ENCODE measurements around the gene C1QTNF3.

C1QTNF3 gene

DNA sequence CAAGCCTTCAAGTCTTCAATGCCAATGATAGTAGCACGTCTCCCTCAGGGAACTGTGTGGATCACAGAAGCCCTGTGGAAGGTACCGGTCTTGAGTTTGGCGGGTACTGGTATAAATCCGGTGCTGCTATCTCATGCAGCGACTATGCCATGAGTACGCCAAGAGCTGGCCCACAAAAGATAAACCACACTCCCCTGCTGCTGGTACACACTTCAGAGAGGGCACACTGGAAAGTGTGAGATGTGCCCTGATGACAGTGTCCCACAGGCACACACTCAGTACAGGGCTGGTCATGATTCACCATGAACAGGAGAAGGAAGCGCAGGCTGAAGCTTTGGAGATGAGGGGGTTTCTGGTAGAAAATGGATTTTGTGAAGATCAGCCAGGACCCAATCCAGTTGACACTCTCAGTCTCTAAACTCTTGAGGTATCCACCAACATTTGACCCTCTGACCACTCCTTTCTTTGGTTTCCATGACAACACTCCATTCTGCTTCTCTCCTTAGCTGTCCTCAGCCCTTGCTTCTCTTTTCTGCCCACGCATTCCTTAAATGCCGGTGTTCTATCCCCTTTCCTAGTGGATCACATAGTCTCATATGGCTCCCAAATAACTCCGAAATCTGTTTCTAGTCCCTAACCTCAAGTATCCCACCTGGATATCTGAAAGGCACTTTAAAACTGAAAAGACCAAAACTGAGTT lies 40.2 kb downstream of the C1QTNF3 start:
- no peaks in the 10 kb centered on the region for H3K27me3 Mint-ChIP-seq
- peaks cover 18% of the 10 kb centered on the region for H3K36me3 Mint-ChIP-seq
- H3K9me3 Mint-ChIP-seq, result no peaks in the 10 kb centered on the region
- H3K4me1 Mint-ChIP-seq, result peaks cover 9% of the 10 kb centered on the region
- ATAC-seq, result no peak
- H3K27ac Mint-ChIP-seq, result no peak overlapping the region
- no peak overlapping the region for H3K4me3 Mint-ChIP-seq

- no peaks in the 10 kb centered on the region for H3K27me3 Mint-ChIP-seq
- no peaks in the 10 kb centered on the region for H3K9me3 Mint-ChIP-seq
- peaks cover 25% of the 10 kb centered on the region for H3K36me3 Mint-ChIP-seq
- peaks cover 6% of the 10 kb centered on the region for H3K4me1 Mint-ChIP-seq
- no peak overlapping the region for H3K27ac Mint-ChIP-seq
- ATAC-seq, result no peak
- H3K4me3 Mint-ChIP-seq, result no peak overlapping the region
Observed at GRCh38 chr5:34001241-34001841, 41.7 kb downstream of the C1QTNF3 start.

GRCh38 chr5:33999978-34000377 lies 43.0 kb downstream of the C1QTNF3 start:
- Mint-ChIP-seq H3K4me3 (no peak overlapping the region), H3K27ac (no peak overlapping the region), H3K27me3 (no peaks in the 10 kb centered on the region), H3K4me1 (peaks cover 6% of the 10 kb centered on the region), H3K9me3 (no peaks in the 10 kb centered on the region), H3K36me3 (peaks cover 37% of the 10 kb centered on the region)
- ATAC-seq, result no peak

GRCh38 chr5:33997331-33997983 lies 45.6 kb downstream of the C1QTNF3 start:
- ATAC-seq, result no peak
- Mint-ChIP-seq H3K36me3 (peaks cover 33% of the 10 kb centered on the region), H3K9me3 (no peaks in the 10 kb centered on the region), H3K4me3 (no peak overlapping the region), H3K27me3 (no peaks in the 10 kb centered on the region), H3K27ac (no peak overlapping the region), H3K4me1 (peaks cover 6% of the 10 kb centered on the region)

DNA sequence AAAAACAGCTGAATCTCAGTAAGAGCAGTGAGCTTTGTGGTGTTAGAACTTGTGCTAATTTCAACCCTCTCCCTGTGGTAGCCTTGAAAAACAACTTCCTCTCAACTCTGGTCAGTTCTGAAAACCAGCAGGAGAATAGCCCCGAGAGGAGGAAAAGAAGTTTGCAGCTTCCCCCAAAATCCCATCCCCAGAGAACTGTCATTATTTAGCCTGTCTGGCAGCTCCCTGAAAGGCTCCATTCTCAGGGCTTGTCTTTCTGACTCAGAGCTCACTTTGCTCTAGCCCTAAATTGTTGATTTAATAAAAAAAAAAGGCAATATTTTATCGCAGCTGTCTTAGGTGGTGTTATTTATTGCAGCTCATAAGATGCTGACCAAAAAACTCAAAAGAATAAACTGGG lies 47.1 kb downstream of the C1QTNF3 start:
- Mint-ChIP-seq H3K4me3 (no peak overlapping the region), H3K27me3 (no peaks in the 10 kb centered on the region), H3K36me3 (peaks cover 31% of the 10 kb centered on the region), H3K9me3 (no peaks in the 10 kb centered on the region), H3K27ac (no peak overlapping the region), H3K4me1 (peaks cover 6% of the 10 kb centered on the region)
- ATAC-seq, result no peak

DNA sequence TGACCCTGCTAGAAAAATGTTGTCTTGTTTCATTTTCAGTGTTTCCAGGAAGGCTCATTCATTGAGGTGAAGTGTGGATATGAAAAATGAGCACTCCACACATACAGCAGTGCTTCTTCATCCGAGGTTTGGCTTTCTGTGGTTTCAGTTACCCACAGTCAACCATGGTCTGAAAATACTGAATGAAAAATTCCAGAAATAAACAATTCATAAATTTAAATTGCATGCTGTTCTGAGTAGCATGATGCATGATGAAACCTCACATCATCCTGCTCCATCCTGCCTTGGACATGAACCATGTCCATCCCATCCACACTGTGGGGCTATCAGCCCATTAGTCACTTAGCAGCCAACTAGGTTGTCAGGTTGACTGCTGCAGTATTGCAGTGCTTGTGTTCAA lies 48.2 kb downstream of the C1QTNF3 start:
- no peaks in the 10 kb centered on the region for H3K9me3 Mint-ChIP-seq
- no peak overlapping the region for H3K4me3 Mint-ChIP-seq
- no peaks in the 10 kb centered on the region for H3K27me3 Mint-ChIP-seq
- H3K4me1 Mint-ChIP-seq, result peaks cover 6% of the 10 kb centered on the region
- H3K36me3 Mint-ChIP-seq, result peaks cover 31% of the 10 kb centered on the region
- ATAC-seq, result no peak
- no peak overlapping the region for H3K27ac Mint-ChIP-seq

DNA sequence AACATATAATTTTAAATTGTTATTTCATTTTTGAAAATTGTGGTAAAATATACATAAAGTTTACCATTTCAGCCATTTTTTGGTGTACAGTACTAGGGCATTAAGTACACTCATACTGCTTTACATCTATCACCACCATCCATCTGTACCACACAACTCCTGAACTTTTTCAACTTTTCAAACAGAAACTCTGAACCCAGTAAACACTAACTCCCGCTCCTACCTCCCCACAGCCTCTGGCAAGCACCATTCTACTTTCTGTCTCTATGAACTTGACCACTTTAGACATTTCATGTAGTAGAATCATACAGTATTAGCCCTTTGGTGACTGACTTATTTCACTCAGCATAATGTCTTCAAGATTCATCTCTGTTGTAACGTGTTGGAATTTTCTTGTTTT lies 50.1 kb downstream of the C1QTNF3 start:
- peaks cover 48% of the 10 kb centered on the region for H3K36me3 Mint-ChIP-seq
- ATAC-seq, result no peak
- peaks cover 6% of the 10 kb centered on the region for H3K4me1 Mint-ChIP-seq
- no peak overlapping the region for H3K4me3 Mint-ChIP-seq
- H3K9me3 Mint-ChIP-seq, result no peaks in the 10 kb centered on the region
- H3K27me3 Mint-ChIP-seq, result no peaks in the 10 kb centered on the region
- H3K27ac Mint-ChIP-seq, result no peak overlapping the region

- H3K27ac Mint-ChIP-seq, result no peak overlapping the region
- ATAC-seq, result no peak
- H3K9me3 Mint-ChIP-seq, result no peaks in the 10 kb centered on the region
- no peaks in the 10 kb centered on the region for H3K4me1 Mint-ChIP-seq
- no peaks in the 10 kb centered on the region for H3K27me3 Mint-ChIP-seq
- H3K36me3 Mint-ChIP-seq, result peaks cover 18% of the 10 kb centered on the region
- H3K4me3 Mint-ChIP-seq, result no peak overlapping the region
Observed at GRCh38 chr5:33985447-33985846, 57.6 kb downstream of the C1QTNF3 start.

- Mint-ChIP-seq H3K36me3 (peaks cover 18% of the 10 kb centered on the region), H3K27ac (no peak within 1 kb of the TSS), H3K9me3 (no peaks in the 10 kb centered on the region), H3K27me3 (no peaks in the 10 kb centered on the region), H3K4me1 (no peaks in the 10 kb centered on the region), H3K4me3 (no peak within 1 kb of the TSS)
- no peak for ATAC-seq
Observed at GRCh38 chr5:33984671-33985124, 58.3 kb downstream of the C1QTNF3 start, which contains the start of gene SLC45A2. TSS of gene SLC45A2 (minus strand) at chr5:33984693. CDS start at chr5:33984583, 110 bp downstream.

- no peaks in the 10 kb centered on the region for H3K27me3 Mint-ChIP-seq
- H3K9me3 Mint-ChIP-seq, result no peaks in the 10 kb centered on the region
- H3K36me3 Mint-ChIP-seq, result peaks cover 14% of the 10 kb centered on the region
- no peak for ATAC-seq
- no peaks in the 10 kb centered on the region for H3K4me1 Mint-ChIP-seq
- H3K4me3 Mint-ChIP-seq, result no peak overlapping the region
- no peak overlapping the region for H3K27ac Mint-ChIP-seq
Observed at GRCh38 chr5:33984178-33984577, 58.8 kb downstream of the C1QTNF3 start.

- no peaks in the 10 kb centered on the region for H3K9me3 Mint-ChIP-seq
- no peak for ATAC-seq
- no peak overlapping the region for H3K4me3 Mint-ChIP-seq
- H3K27ac Mint-ChIP-seq, result no peak overlapping the region
- no peaks in the 10 kb centered on the region for H3K4me1 Mint-ChIP-seq
- peaks cover 4% of the 10 kb centered on the region for H3K36me3 Mint-ChIP-seq
- H3K27me3 Mint-ChIP-seq, result no peaks in the 10 kb centered on the region
Observed at GRCh38 chr5:33981408-33982162, 61.4 kb downstream of the C1QTNF3 start.

GRCh38 chr5:33980030-33980429 lies 63.0 kb downstream of the C1QTNF3 start:
- Mint-ChIP-seq H3K27me3 (no peaks in the 10 kb centered on the region), H3K36me3 (peaks cover 4% of the 10 kb centered on the region), H3K4me1 (no peaks in the 10 kb centered on the region), H3K27ac (no peak overlapping the region), H3K4me3 (no peak overlapping the region), H3K9me3 (no peaks in the 10 kb centered on the region)
- no peak for ATAC-seq

GRCh38 chr5:33978306-33978705 lies 64.7 kb downstream of the C1QTNF3 start:
- no peaks in the 10 kb centered on the region for H3K4me1 Mint-ChIP-seq
- no peak overlapping the region for H3K4me3 Mint-ChIP-seq
- no peaks in the 10 kb centered on the region for H3K27me3 Mint-ChIP-seq
- H3K27ac Mint-ChIP-seq, result no peak overlapping the region
- H3K9me3 Mint-ChIP-seq, result no peaks in the 10 kb centered on the region
- H3K36me3 Mint-ChIP-seq, result peaks cover 4% of the 10 kb centered on the region
- ATAC-seq, result no peak

DNA sequence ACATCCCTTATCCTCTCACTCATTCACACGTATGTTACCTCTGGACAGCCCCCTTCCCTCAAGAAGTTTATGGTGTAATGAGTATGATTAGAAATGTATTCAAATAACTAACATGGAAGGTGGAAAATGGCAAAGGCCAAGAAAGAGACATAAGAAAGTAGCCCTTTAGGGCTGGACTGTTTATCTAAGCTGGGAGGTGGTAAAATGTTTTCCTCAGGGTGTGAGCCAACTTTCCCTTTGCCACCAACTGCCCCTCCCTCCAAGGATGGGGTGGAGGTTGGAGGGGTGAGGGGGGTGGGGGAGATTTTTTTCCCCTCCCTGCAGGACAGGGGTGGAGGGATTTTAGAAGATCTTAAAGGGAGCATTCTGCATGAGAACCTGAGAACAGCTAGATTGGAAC lies 66.7 kb downstream of the C1QTNF3 start:
- no peaks in the 10 kb centered on the region for H3K4me1 Mint-ChIP-seq
- H3K27me3 Mint-ChIP-seq, result no peaks in the 10 kb centered on the region

DNA sequence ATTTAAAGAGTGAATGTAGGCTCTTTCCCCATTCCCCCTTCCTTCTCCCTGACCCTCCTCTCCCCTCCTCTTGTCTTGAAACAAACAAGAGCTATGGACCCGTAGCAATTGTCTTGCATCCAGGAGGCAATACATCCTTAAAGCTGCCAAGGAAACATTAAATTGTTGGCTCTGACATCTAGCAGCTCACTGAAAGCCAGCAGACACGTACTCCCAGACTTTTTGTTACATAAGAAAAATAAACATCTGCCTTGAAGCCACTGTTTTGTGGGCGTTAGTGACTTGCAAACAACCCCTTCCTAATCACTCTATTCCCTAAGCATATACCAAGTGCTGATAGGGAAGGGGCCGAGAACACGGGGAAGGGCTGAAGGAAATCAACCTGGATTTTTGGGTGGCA lies 67.2 kb downstream of the C1QTNF3 start:
- no peaks in the 10 kb centered on the region for H3K27me3 Mint-ChIP-seq
- no peaks in the 10 kb centered on the region for H3K9me3 Mint-ChIP-seq
- H3K4me1 Mint-ChIP-seq, result no peaks in the 10 kb centered on the region
- no peak for ATAC-seq
- no peak overlapping the region for H3K27ac Mint-ChIP-seq
- H3K4me3 Mint-ChIP-seq, result no peak overlapping the region
- peaks cover 4% of the 10 kb centered on the region for H3K36me3 Mint-ChIP-seq

More for the DNA sequence above, 66.7 kb downstream of the C1QTNF3 start:
- Mint-ChIP-seq H3K27ac (no peak overlapping the region), H3K4me3 (no peak overlapping the region), H3K36me3 (peaks cover 4% of the 10 kb centered on the region), H3K9me3 (no peaks in the 10 kb centered on the region)
- ATAC-seq, result no peak

Data from stimulated activated memory B cell treated with anti-CD40 and anti-IgM and Interleukin-4, amounts not matched to agents 10 μg/mL and 1 μg/mL and 100 μg/mL, for 72 hours (primary cell).